ENCODE data around the gene RASA3. TPM values are rescaled to one million over a fixed set of nuclear protein-coding genes. Genes with fewer than 3 reads are reported as not detected.
A peak's percentile ranks its signal among the peaks of the same experiment; 100 is the strongest.
"Not testable (repeated sequence)": the region's sequence is repeated elsewhere in the genome, so short reads cannot be mapped to it uniquely, and the experiment has no call there.

Gene RASA3
- total RNA-seq, 5 donors from 2014 or later (not counting 1 experiment from before 2014, with no cell fraction given), result 223 to 267 (median 238) TPM

DNA sequence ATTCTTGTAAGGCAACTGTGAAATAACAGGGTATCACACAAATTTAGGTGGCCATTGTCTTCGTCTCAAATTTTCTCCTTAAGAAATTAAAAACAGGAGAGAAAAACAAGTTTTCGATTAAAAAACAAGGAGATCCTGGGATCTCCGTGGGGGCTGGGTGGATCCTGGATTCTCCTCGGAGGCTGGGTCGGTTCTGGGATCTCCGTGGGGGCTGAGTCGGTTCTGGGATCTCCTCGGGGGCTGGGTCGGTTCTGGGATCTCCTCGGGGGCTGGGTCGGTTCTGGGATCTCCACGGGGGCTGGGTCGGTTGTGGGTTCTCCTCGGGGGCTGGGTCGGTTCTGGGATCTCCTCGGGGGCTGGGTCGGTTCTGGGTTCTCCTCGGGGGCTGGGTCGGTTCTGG is 16.5 kb upstream of the RASA3 start:
- peak in 1 of 35 experiments; percentile 10 for DNase-seq
- H3K27me3 ChIP-seq (replicated peaks in 1 of 2; ENCODE audit: control insufficient read depth in 2 of 2, extremely low read depth in 1 of 2, insufficient read depth in 2 of 2, low read length in 1 of 2); H3K9me3 Mint-ChIP-seq; H3K27me3 Mint-ChIP-seq; ATAC-seq (replicated peaks in 1 of 4); H3K36me3 Mint-ChIP-seq; H3K9me3 ChIP-seq; H3K4me3 ChIP-seq (ENCODE audit: control insufficient read depth in 1 of 2, extremely low read depth in 1 of 2, low read length in 1 of 2); H3K36me3 ChIP-seq (ENCODE audit: control insufficient read depth in 2 of 2, extremely low read depth in 1 of 2, insufficient read depth in 1 of 2, low read length in 1 of 2): not testable (repeated sequence)
- WGBS (ENCODE audit: insufficient coverage), result 80% methylated on average over 12 of the region's 19 CpGs
- ChIA-PET CTCF (interaction anchor here in 1 of 2 donors (1.1 to 1.5 kb wide), 5 partner anchors 9 to 78 kb away, joined by 3 to 10 read pairs (median 5); no protein-coding TSS in a partner anchor), POLR2A (interaction anchor here in 1 of 2 donors (1.0 to 1.4 kb wide), 4 partner anchors 9 to 77 kb away, joined by 3 to 10 read pairs (median 4); no protein-coding TSS in a partner anchor)
- Histone ChIP-seq H3K4me1 (ENCODE audit: control insufficient read depth in 1 of 2, extremely low read depth in 1 of 2, insufficient read depth in 2 of 2, low read length in 2 of 2) (peaks cover 55 to 97% of the 10 kb centered on the region in 2 experiments), H3K27ac (ENCODE audit: low read length) (peak overlapping the region; percentile 96)
- H3K27ac Mint-ChIP-seq, result peak overlapping the region; percentile 99
- peaks cover 61 to 90% (median 89%) of the 10 kb centered on the region in 3 donors for H3K4me1 Mint-ChIP-seq
- peak overlapping the region; percentile 55 to 86 (median 61) for H3K4me3 Mint-ChIP-seq

DNA sequence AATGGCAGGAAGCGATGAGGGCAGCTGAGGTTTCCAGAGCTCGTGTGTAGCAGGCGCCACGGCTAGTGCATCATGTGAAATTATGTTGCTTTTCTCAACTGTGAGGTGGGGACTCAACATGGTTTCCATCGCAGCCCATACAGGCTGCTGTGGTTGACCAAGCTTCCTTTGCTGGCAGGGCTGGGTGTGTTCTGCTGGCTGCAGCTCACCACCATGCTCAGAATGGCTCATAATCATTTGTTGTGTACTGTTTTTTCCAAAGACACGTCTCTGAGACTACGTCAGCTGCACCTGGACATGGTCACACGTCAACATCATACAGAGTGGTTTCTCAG is 16.1 kb upstream of the RASA3 start:
- Mint-ChIP-seq H3K9me3 (peaks cover 0 to 2% (median under 1%) of the 10 kb centered on the region in 3 donors), H3K36me3 (peaks cover 4% of the 10 kb centered on the region), H3K4me1 (peaks cover 57 to 86% (median 85%) of the 10 kb centered on the region in 3 donors), H3K27me3 (no peaks in the 10 kb centered on the region), H3K27ac (peak overlapping the region; percentile 99), H3K4me3 (peak overlapping the region; percentile 55 to 86 (median 61))
- Histone ChIP-seq H3K4me3 (ENCODE audit: control insufficient read depth in 1 of 2, extremely low read depth in 1 of 2, low read length in 1 of 2) (peak overlapping the region in 1 of 2 donors; percentile 1), H3K27ac (ENCODE audit: low read length) (peak overlapping the region; percentile 96), H3K27me3 (replicated peaks in 1 of 2; ENCODE audit: control insufficient read depth in 2 of 2, extremely low read depth in 1 of 2, insufficient read depth in 2 of 2, low read length in 1 of 2) (no peaks in the 10 kb centered on the region), H3K4me1 (ENCODE audit: control insufficient read depth in 1 of 2, extremely low read depth in 1 of 2, insufficient read depth in 2 of 2, low read length in 2 of 2) (peaks cover 59 to 97% of the 10 kb centered on the region in 2 experiments), H3K36me3 (ENCODE audit: control insufficient read depth in 2 of 2, extremely low read depth in 1 of 2, insufficient read depth in 1 of 2, low read length in 1 of 2) (no peaks in the 10 kb centered on the region), H3K9me3 (no peaks in the 10 kb centered on the region)
- POLR2A ChIA-PET, result interaction anchor here (0.8 to 1.4 kb wide), 5 partner anchors 9 to 78 kb away, joined by 3 to 10 read pairs (median 4); no protein-coding TSS in a partner anchor
- ATAC-seq (replicated peaks in 1 of 4) (peak; percentile 92 to 95 (median 93)), DNase-seq (peak; percentile 61 to 98 (median 89))
- WGBS (ENCODE audit: insufficient coverage), result 0% methylated on average over 2 of the region's 8 CpGs
- CTCF ChIA-PET, result interaction anchor here in 1 of 2 donors (1.1 to 1.5 kb wide), 5 partner anchors 9 to 78 kb away, joined by 3 to 10 read pairs (median 5); no protein-coding TSS in a partner anchor

DNA sequence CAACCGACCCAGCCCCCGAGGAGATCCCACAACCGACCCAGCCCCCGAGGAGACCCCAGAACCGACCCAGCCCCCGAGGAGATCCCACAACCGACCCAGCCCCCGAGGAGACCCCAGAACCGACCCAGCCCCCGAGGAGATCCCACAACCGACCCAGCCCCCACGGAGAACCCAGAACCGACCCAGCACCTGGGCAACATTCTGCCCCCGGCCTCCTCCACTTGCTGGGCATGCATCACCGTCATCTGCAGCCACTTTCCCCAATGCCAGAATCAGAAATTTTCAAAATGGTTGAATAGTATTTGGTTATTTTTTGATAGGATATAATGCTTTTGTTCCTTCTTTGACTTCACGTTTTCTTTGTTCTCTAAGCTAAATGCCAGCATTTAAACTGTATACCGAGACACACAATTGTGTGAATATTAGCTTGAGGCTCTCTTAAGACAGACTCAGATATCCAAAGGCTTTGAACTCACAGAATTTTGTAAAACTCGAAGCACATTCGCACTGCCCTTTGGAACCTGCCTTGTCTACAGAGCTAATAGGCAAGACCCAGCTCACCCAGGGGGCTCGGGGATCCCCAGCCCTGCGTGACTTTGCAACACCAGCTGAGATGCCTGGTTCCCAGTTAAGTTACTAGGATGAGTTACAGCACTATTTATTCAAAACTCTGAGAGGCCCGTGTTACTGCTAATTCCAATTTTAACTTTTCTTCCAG is 15.5 kb upstream of the RASA3 start:
- Histone ChIP-seq H3K27me3 (replicated peaks in 1 of 2; ENCODE audit: control insufficient read depth in 2 of 2, extremely low read depth in 1 of 2, insufficient read depth in 2 of 2, low read length in 1 of 2) (no peaks in the 10 kb centered on the region), H3K27ac (ENCODE audit: low read length) (peak overlapping the region; percentile 96), H3K4me3 (ENCODE audit: control insufficient read depth in 1 of 2, extremely low read depth in 1 of 2, low read length in 1 of 2) (peak overlapping the region in 1 of 2 donors; percentile 1), H3K4me1 (ENCODE audit: control insufficient read depth in 1 of 2, extremely low read depth in 1 of 2, insufficient read depth in 2 of 2, low read length in 2 of 2) (peaks cover 64 to 98% of the 10 kb centered on the region in 2 experiments), H3K9me3 (no peaks in the 10 kb centered on the region), H3K36me3 (ENCODE audit: control insufficient read depth in 2 of 2, extremely low read depth in 1 of 2, insufficient read depth in 1 of 2, low read length in 1 of 2) (no peaks in the 10 kb centered on the region)
- DNase-seq, result peak in 2 of 35 experiments; percentile 11 to 12
- Mint-ChIP-seq H3K27me3 (no peaks in the 10 kb centered on the region), H3K4me1 (peaks cover 52 to 80% (median 80%) of the 10 kb centered on the region in 3 donors), H3K9me3 (no peaks in the 10 kb centered on the region), H3K36me3 (peaks cover 4% of the 10 kb centered on the region), H3K4me3 (peak overlapping the region; percentile 55 to 86 (median 61)), H3K27ac (peak overlapping the region; percentile 99)
- ChIA-PET POLR2A (interaction anchor here (0.7 to 1.4 kb wide), 6 partner anchors 8 to 78 kb away, joined by 3 to 10 read pairs (median 4); no protein-coding TSS in a partner anchor), CTCF (interaction anchor here in 1 of 2 donors (1.1 to 1.5 kb wide), 5 partner anchors 8 to 78 kb away, joined by 3 to 10 read pairs (median 5); no protein-coding TSS in a partner anchor)
- ATAC-seq (replicated peaks in 1 of 4), result peak; percentile 8 to 44 (median 22)
- 19% methylated on average over 5 of the region's 22 CpGs for WGBS (ENCODE audit: insufficient coverage)

DNA sequence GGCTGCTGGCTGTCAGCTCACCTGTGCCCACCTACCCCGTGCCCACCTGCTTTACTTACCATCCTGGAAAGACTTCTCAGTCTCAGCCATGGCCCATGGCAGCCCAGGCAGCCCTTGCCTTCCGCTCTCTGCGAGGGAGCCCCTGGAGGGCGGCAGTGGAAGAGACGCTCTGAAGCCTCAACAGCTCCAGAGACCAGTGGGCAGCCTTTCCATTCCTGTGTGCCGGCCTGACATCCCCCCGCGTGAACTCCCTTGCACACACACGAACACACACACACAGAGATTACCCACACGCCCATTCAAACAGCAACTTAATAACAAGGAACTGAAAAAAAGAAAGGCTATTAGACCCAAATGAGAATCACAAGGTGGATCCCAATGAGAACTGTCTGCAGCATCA is 14.2 kb upstream of the RASA3 start:
- ATAC-seq (replicated peaks in 1 of 4), result no peak
- peaks cover 78 to 98% of the 10 kb centered on the region in 2 experiments for H3K4me1 ChIP-seq (ENCODE audit: control insufficient read depth in 1 of 2, extremely low read depth in 1 of 2, insufficient read depth in 2 of 2, low read length in 2 of 2)
- WGBS (ENCODE audit: insufficient coverage), result 84% methylated on average over 7 of the region's 10 CpGs
- peaks cover 39 to 68% (median 68%) of the 10 kb centered on the region in 3 donors for H3K4me1 Mint-ChIP-seq
- peak overlapping the region; percentile 86 for H3K27ac ChIP-seq (ENCODE audit: low read length)
- DNase-seq, result peak in 2 of 35 experiments; percentile 2 to 27
- no peaks in the 10 kb centered on the region for H3K36me3 ChIP-seq (ENCODE audit: control insufficient read depth in 2 of 2, extremely low read depth in 1 of 2, insufficient read depth in 1 of 2, low read length in 1 of 2)
- no peaks in the 10 kb centered on the region for H3K27me3 Mint-ChIP-seq
- no peaks in the 10 kb centered on the region for H3K9me3 Mint-ChIP-seq
- CTCF ChIA-PET, result interaction anchor here in 1 of 2 donors (0.5 kb wide), 1 partner anchor 29 kb away, joined by 3 read pairs; no protein-coding TSS in a partner anchor
- no peaks in the 10 kb centered on the region for H3K9me3 ChIP-seq
- H3K4me3 ChIP-seq (ENCODE audit: control insufficient read depth in 1 of 2, extremely low read depth in 1 of 2, low read length in 1 of 2), result peak overlapping the region in 1 of 2 donors; percentile 11
- H3K27ac Mint-ChIP-seq, result no peak overlapping the region
- no peaks in the 10 kb centered on the region for H3K27me3 ChIP-seq (replicated peaks in 1 of 2; ENCODE audit: control insufficient read depth in 2 of 2, extremely low read depth in 1 of 2, insufficient read depth in 2 of 2, low read length in 1 of 2)
- peak overlapping the region in 2 of 3 donors; percentile 4 to 21 for H3K4me3 Mint-ChIP-seq
- POLR2A ChIA-PET, result no interaction called here
- H3K36me3 Mint-ChIP-seq, result peaks cover 4% of the 10 kb centered on the region

DNA sequence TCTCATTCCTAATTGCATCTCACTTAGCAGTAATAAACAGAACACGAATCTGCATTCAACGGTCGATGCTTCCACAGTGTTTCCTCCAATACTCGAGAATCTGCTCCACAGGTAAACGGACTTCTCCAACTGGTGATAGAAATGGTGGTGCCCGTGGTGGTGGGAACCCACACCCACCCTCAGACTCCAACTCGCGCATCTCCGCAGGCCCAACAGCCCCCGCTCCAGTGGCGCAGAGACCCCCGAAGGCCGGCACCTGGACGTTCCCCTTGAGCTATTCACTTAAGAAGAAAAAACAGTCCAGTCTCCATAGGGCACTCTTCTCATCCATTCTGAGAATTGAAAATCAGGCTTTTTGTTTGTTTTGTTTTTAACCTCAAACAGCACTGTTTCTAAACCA is 13.8 kb upstream of the RASA3 start:
- no peaks in the 10 kb centered on the region for H3K36me3 ChIP-seq (ENCODE audit: control insufficient read depth in 2 of 2, extremely low read depth in 1 of 2, insufficient read depth in 1 of 2, low read length in 1 of 2)
- H3K27ac ChIP-seq (ENCODE audit: low read length), result peak overlapping the region; percentile 86
- Mint-ChIP-seq H3K4me3 (peak overlapping the region in 1 of 3 donors; percentile 21), H3K9me3 (no peaks in the 10 kb centered on the region), H3K36me3 (peaks cover 4% of the 10 kb centered on the region), H3K27me3 (no peaks in the 10 kb centered on the region), H3K4me1 (peaks cover 34 to 63% (median 63%) of the 10 kb centered on the region in 3 donors), H3K27ac (no peak overlapping the region)
- H3K4me1 ChIP-seq (ENCODE audit: control insufficient read depth in 1 of 2, extremely low read depth in 1 of 2, insufficient read depth in 2 of 2, low read length in 2 of 2), result peaks cover 82 to 98% of the 10 kb centered on the region in 2 experiments
- DNase-seq (peak in 2 of 35 experiments; percentile 3), ATAC-seq (replicated peaks in 1 of 4) (no peak)
- 100% methylated on average over 2 of the region's 14 CpGs for WGBS (ENCODE audit: insufficient coverage)
- ChIA-PET POLR2A (no interaction called here), CTCF (no interaction called here)
- H3K27me3 ChIP-seq (replicated peaks in 1 of 2; ENCODE audit: control insufficient read depth in 2 of 2, extremely low read depth in 1 of 2, insufficient read depth in 2 of 2, low read length in 1 of 2), result no peaks in the 10 kb centered on the region
- peak overlapping the region in 1 of 2 donors; percentile 11 for H3K4me3 ChIP-seq (ENCODE audit: control insufficient read depth in 1 of 2, extremely low read depth in 1 of 2, low read length in 1 of 2)
- H3K9me3 ChIP-seq, result no peaks in the 10 kb centered on the region

DNA sequence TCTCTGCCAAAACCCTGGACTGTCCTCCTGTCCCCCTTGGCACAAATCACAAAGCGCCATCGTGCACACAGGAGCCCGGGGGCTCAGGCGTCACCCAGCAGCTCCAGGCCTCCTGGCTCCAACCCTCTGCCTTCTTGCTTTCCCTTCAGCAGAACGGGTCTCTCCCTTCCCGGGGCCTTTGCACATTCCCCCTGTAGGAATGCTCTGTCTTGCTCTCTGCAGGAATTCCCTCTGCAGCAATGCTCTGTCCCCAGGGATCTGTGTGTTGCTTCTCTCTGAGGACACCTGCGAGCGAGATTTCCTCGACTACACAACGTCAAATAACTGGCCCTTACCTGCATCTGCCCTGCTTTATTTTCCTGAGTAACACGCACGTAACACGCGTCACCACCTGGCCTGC is 13.3 kb upstream of the RASA3 start:
- Histone ChIP-seq H3K4me1 (ENCODE audit: control insufficient read depth in 1 of 2, extremely low read depth in 1 of 2, insufficient read depth in 2 of 2, low read length in 2 of 2) (peaks cover 83 to 98% of the 10 kb centered on the region in 2 experiments), H3K36me3 (ENCODE audit: control insufficient read depth in 2 of 2, extremely low read depth in 1 of 2, insufficient read depth in 1 of 2, low read length in 1 of 2) (no peaks in the 10 kb centered on the region), H3K9me3 (no peaks in the 10 kb centered on the region), H3K4me3 (ENCODE audit: control insufficient read depth in 1 of 2, extremely low read depth in 1 of 2, low read length in 1 of 2) (no peak overlapping the region), H3K27ac (ENCODE audit: low read length) (peak overlapping the region; percentile 86), H3K27me3 (replicated peaks in 1 of 2; ENCODE audit: control insufficient read depth in 2 of 2, extremely low read depth in 1 of 2, insufficient read depth in 2 of 2, low read length in 1 of 2) (no peaks in the 10 kb centered on the region)
- CTCF ChIA-PET, result no interaction called here
- peak overlapping the region in 1 of 3 donors; percentile 32 for H3K4me3 Mint-ChIP-seq
- 98% methylated on average over 13 of the region's 14 CpGs for WGBS (ENCODE audit: insufficient coverage)
- no peak overlapping the region for H3K27ac Mint-ChIP-seq
- H3K9me3 Mint-ChIP-seq, result no peaks in the 10 kb centered on the region
- ATAC-seq (replicated peaks in 1 of 4) (no peak), DNase-seq (peak in 1 of 35 experiments; percentile 1)
- H3K4me1 Mint-ChIP-seq, result peaks cover 30 to 59% (median 59%) of the 10 kb centered on the region in 3 donors
- peaks cover 4% of the 10 kb centered on the region for H3K36me3 Mint-ChIP-seq
- no peaks in the 10 kb centered on the region for H3K27me3 Mint-ChIP-seq
- POLR2A ChIA-PET, result interaction anchor here in 1 of 2 donors (0.9 kb wide), 1 partner anchor 25 kb away, joined by 3 read pairs; no protein-coding TSS in a partner anchor
